Skin epidermis (tissue), 12 donors: Measurements from ENCODE around the gene GLO1.
"Not testable (repeated sequence)": the region's sequence is repeated elsewhere in the genome, so short reads cannot be mapped to it uniquely, and the experiment has no call there.

Experiments
- H3K27ac ChIP-seq, 21 experiments: fragments of 200-600 bp; sonication (generic) in 11 of 21; one replicate each; pipeline ENCODE4 v1.5.0; 2020; ENCODE audit warnings: mild to moderate bottlenecking in 3 of 21, inconsistent platforms in 2 of 21, moderate library complexity in 2 of 21
- H3K4me3 ChIP-seq, 7 experiments: fragments of 200-600 bp; sonication (generic) in 2 of 7; one replicate each; pipeline ENCODE4 v1.5.0; 2020; ENCODE audit warnings: inconsistent platforms in 2 of 7, mild to moderate bottlenecking in 2 of 7, moderate library complexity in 1 of 7

GLO1 gene

DNA sequence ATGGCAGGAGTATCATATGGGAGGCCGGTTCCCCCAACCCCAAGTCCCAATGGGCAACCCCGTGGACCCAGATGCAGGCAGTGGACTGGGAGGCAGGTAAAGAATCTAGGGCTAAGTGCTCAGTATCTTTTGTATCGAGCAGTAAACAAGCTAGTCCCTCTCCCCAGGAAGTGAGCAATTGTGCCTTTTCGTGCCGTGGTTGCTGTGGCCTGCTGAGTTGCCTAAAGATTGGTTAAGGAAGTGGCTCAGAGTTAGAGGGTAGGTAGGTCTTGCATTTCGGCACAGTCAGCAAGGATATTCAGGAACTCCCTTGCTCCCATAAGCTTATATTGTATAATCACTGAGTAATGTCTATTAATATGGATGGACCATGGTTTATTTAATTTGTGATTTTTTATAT lies 10.9 kb upstream of the GLO1 start:
- H3K4me3 ChIP-seq: no peak overlapping the region
- H3K27ac ChIP-seq: peak overlapping the region in 2 of 21 experiments; percentile 45 to 72

DNA sequence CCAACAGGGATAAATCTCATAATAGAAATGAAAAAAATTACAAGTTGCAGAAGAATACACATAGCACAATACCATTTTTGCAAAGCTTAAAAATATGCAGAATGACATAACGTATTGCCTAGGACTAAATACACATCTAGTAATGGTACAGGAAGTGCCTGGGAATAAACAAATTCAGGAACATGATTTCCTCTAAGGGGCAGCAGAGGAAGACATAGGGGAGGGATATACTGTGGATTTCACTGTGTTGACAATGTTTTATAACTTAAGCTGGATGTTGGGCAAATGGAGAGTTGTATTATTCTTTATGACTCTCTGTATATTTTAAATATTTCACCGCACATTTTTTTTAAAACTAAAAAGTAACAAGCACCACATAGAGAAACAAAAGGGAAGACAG lies 5.6 kb upstream of the GLO1 start:
- no peak overlapping the region for H3K4me3 ChIP-seq
- H3K27ac ChIP-seq: no peak overlapping the region

DNA sequence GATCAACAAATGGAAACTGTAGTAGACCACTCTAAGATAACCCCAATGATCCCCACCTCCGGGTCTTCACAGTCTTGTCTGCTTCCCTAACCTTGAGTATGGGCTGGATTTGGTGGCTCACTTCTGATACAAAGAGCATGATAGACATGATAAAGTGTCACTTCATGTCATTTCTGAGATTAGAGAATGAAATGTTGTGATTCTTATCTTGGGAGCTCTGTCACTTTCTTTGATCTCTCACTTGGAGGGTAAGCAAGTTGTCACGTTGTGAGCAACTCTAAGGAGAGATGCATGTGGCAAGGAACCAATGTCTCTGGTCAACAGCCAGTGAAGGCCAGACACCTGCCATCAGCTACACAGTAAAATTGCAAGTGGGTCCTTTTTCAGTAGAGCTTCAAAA lies 3.0 kb upstream of the GLO1 start:
- H3K27ac ChIP-seq: no peak overlapping the region
- H3K4me3 ChIP-seq: no peak overlapping the region

DNA sequence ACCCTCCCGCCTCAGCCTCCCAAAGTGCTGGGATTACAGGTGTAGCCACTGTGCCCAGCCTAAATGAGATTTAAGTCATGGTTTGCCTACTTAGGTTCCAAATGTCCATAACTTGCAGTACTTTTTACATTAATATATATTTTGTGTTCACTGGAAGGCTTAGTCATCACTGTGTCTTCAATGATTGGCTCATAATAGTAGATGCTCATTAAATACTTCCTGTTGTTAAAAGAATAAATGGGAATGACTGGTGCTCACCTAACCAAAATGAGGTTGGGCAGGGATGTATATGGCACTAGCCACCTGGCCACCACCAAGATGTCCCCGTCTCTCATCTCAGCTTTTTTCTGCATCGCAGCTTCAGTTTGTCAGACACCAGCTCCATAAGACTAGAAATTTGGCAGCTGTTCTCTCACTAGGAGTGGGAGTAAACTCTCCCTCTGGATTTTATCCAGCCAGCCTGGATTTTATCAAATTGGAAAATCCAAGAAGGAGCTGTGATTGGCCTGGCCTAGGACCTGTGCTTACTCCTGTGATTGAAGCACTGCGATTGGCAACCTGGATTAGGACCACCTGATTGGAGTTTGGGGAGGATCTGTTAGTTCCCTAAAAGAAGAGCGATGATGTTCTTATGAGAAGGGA lies 1.1 kb upstream of the GLO1 start:
- no peak overlapping the region for H3K4me3 ChIP-seq
- no peak overlapping the region for H3K27ac ChIP-seq

DNA sequence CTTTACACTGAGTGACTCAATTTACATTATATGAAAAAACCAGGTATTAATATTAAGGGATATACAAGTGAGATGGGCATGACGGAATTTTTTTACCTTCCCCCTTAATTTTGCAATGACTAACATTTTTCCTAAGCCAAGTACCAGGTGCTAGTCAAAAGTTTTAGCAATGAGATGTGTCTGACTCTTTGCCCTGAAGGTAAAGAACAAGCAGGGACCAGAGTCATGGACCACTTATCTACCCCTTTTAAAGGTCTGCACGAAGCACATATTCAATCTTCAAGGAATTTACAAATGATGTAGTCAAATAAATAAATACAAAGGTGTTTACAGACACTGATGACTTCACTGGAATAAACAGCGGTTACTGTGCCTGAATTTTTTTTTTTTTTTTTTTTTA lies 1.4 kb downstream of the GLO1 start:
- Histone ChIP-seq H3K27ac (no peak overlapping the region), H3K4me3 (peak overlapping the region in 1 of 7 experiments; percentile 57)

DNA sequence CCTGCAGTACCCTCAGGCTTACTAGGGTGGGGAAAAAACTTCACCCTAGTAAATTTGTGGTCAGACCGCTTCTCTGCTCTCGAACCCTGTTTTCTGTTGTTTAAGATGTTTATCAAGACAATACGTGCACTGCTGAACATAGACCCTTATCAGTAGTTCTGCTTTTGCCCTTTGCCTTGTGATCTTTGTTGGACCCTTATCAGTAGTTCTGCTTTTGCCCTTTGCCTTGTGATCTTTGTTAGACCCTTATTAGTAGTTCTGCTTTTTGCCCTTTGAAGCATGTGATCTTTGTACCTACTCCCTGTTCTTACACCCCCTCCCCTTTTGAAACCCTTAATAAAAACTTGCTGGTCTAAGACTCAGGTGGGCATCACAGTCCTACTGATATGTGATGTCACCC lies 3.2 kb downstream of the GLO1 start:
- H3K4me3 ChIP-seq, H3K27ac ChIP-seq: not testable (repeated sequence)

DNA sequence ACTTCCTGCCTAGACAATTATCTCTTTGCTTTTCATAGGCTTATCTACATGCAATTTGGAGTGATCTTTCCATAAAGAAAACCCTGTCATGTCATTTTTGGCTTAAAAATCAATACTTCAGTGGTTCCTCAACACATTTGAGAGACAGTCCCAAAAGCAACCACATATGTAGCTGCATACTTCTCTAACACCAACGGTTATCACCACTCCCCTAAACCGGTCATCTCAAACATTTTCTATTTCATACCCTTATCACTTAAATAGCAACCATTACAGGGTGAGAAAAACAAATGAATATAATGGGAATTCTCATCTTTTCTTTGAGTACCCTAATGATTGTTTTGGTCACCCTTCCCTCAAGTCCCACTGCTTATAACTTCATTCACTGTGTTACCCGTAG lies 5.1 kb downstream of the GLO1 start:
- H3K4me3 ChIP-seq: no peak overlapping the region
- H3K27ac ChIP-seq: no peak overlapping the region

DNA sequence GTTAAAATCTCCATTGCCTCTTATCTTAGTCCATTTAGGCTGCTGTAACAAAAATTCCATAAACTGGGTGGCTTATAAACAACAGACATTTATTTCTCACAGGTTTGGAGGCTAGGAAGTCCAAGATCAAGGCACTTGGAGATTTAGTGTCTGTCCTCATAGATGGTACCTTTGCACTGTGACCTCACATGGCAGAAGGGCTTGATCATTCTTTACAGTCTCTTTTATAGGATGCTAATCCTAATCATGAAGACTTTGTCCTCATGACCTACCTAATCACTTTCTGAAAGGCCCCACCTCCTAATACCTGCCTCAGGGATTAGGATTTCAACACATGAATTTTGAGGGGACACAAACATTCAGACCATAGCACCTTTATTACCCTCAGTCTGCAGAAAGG lies 6.6 kb downstream of the GLO1 start:
- no peak overlapping the region for H3K27ac ChIP-seq
- H3K4me3 ChIP-seq: no peak overlapping the region

DNA sequence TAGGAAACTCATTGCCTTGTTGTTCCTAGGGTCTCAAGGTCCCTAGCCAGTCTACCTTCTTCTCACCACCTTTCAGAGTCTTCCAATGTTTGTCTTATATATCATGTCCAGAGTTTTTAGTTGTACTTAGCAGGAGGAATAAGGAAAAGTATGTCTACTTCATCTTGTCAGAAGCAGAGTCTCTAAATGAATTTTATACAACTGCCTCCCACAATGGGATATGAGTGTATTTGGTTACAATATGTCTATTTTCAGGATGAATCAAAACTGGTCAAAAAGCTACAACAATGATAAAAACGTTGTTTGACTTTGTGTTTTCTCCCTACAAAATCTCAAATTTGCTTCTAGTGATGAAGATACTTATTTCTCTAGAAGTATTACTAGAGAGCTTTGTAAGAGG lies 7.0 kb downstream of the GLO1 start:
- Histone ChIP-seq H3K4me3 (no peak overlapping the region), H3K27ac (no peak overlapping the region)

DNA sequence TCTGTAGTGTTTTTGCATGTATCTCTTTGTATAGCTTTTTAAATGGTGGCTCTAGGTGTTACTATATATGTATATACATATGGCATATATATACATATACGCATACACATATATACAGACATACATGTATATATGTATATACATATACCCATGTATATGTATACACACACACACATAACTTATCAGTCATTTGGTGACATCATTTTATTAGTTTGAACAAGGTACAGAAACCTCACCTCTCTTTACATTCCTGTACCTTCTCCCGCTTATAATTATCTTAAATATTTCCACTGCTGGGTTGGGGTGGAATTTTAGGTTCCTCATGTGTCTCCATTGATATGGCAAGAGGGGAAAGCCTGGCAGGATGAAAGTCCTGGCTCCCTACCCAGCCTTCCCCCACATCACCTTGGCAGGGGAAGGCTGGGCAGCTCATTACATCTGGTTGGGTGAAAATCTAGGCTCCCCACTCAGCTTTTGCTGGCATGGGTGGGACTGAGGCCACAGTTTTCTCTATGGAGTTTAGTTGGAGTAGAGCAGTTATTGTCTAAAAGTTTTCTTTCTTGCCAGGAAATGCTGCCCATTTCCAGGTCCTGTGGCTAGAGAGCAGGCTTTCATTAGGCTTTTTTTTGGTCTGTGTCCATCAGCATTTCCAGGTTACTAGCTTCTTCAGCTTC lies 7.6 kb downstream of the GLO1 start:
- Histone ChIP-seq H3K27ac (no peak overlapping the region), H3K4me3 (no peak overlapping the region)

DNA sequence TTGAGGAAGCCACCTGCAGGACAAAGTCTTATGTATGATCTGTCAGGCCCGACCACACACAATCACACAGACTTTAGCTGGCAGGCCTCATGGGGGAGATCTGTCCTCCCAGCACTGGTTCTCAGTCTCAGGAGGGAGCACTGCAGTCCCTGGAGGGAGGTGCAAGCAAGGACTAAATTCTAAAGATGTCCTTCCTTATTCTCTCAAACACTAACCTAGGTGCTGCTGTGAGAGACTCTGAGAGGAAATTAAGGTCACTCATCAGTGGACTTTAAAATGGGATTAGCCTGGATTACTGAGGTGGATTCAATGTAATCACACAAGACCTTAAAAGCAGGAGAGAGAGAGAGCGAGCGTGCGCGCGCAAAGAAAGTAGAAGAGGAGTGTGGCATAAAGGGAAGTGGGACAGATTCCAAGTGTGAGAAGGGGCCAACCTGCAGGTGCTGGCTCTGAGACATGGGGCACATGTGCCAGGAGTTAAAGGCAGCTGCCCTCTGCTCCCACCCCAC lies 14.3 kb downstream of the GLO1 start:
- no peak overlapping the region for H3K27ac ChIP-seq
- no peak overlapping the region for H3K4me3 ChIP-seq

DNA sequence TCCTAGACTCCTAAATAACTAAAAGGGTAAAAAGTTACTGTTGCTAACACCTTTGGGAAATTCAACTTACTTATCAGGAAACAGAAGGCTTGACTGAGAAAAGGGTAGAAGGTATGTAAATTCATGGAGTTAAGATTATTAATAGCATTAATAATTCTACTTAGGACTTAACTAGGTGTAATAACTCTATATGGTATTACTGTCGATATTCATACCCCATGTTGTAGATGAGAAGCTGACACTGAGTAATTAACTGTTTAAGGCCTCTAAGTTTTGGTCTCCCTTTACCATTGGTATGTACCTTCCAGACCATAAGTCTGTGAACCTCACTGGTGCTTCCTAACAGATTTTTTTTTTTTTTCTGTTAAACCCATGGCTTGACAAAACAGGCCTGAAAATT lies 15.4 kb downstream of the GLO1 start:
- no peak overlapping the region for H3K27ac ChIP-seq
- H3K4me3 ChIP-seq: no peak overlapping the region

DNA sequence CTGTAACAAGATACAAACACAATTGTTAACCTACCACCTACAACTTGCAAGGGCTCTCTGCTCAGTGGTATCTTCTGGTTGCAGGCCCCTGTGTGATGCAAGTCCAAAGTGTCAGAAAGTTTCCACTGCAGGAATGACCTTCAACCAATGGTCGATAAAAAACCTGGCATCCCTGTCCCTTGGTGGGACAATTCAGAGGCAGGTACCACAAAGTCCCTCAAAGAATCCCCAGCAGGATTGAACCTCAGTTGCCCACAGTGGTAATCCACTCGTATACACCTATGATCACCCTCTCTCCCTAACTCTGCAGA lies 15.9 kb downstream of the GLO1 start:
- no peak overlapping the region for H3K27ac ChIP-seq
- no peak overlapping the region for H3K4me3 ChIP-seq

DNA sequence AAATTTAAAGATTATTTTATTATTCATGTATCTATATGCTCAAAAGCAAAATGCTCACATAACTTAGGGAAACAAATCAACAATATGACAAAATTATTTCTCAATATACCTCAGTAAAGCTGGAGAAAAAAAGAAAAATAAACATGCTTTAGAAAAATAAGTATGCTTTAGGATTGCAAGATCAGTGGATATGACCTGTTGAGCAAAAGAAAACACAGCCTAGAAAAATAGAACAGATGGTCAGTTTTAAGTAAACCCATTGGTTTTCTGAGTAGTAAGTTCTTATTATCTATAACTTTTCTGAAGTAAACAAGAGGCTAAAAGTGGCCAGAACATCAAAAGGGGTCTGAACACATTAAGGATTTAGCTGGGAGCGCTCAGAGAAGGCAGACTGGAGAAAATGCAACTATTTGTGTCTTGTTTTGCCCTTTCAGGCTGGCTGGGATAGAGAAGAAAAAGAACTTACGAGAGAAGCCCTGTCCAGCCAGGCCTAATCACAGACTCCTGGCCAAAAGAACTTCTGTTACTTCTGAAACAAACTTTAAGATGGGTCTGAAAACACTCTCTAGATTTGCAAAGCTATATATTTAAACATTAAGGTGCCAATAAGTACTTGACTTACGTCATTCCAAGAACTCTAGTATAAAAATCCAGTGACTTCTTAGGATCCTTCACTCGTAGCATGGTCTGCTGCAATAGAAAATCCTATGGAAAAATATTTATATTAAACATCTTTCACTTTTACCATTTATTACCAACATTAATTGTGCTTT lies 16.5 kb downstream of the GLO1 start:
- Histone ChIP-seq H3K4me3 (no peak overlapping the region), H3K27ac (no peak overlapping the region)

DNA sequence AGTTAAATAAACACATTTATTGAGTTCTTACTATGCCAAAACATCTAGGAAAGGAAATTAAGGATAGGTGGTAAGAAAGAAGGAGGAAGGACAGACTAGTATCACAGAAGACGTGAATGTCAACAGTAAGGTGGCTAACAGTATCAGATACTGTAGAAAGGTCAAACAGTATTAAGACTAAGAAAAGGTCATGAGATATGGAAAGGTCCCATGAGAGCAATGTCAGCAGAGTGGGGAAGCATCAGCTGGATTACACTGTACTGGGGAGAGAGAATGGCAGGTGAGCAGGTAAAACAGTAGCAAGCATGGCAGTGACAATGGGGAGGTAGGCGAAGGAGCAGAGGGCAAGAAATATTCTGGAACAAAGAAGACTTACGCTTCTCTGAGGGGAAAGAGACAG lies 18.0 kb downstream of the GLO1 start:
- H3K4me3 ChIP-seq: no peak overlapping the region
- no peak overlapping the region for H3K27ac ChIP-seq

DNA sequence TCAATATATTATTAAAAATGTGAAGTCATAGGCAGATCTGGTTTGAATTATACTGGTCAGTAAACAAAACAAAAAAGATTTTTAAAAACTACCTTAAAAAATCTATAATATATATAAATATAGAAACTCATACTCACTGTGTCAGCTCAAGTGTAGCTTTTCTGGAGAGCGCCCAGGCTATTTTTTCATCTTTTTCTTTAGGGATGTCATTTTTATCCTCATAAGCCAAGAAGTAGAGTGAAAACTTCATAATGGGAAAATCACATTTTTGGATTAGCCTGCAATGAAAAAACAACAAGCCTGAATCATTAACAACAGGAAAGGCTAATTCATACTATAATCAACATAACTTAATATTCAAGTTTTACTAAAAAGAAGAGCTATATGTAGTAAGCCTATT lies 18.7 kb downstream of the GLO1 start:
- no peak overlapping the region for H3K4me3 ChIP-seq
- H3K27ac ChIP-seq: no peak overlapping the region

DNA sequence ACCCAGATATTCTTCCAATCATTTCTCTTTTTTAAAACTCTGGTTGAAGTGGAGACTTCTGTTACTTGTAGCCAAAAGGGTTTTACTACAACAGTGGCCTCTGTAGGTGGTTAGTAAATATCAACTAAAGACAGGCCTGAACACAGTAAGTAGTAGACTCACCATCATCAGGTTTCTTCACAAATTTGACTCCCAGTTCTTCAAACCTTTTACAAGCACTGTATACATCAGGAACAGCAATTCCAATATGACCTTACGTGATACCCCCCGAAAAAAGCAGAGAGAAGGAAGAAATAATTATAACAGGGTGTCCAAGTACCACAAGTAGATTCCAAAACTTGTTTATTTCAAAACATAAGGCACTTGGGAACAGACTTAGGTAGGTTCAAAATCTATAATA lies 21.1 kb downstream of the GLO1 start:
- Histone ChIP-seq H3K27ac (no peak overlapping the region), H3K4me3 (no peak overlapping the region)

DNA sequence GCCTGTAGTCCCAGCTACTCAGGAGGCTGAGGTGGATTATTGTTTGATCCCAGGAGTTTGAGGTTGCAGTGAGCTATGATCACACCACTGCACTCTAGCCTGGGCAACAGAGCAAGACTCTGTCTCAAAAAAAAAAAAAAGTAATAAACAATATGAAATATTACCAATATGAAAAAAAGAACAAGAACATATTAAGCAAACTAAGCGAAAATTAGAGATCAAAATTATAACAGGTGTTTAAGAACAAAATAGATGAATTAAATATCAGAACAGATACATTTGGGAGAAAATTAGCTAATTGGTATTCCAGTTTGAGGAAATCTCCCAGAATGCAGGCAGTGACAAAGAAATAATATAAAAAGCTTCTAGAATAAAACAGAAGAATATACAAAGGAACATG lies 23.3 kb downstream of the GLO1 start:
- Histone ChIP-seq H3K4me3 (no peak overlapping the region), H3K27ac (no peak overlapping the region)

DNA sequence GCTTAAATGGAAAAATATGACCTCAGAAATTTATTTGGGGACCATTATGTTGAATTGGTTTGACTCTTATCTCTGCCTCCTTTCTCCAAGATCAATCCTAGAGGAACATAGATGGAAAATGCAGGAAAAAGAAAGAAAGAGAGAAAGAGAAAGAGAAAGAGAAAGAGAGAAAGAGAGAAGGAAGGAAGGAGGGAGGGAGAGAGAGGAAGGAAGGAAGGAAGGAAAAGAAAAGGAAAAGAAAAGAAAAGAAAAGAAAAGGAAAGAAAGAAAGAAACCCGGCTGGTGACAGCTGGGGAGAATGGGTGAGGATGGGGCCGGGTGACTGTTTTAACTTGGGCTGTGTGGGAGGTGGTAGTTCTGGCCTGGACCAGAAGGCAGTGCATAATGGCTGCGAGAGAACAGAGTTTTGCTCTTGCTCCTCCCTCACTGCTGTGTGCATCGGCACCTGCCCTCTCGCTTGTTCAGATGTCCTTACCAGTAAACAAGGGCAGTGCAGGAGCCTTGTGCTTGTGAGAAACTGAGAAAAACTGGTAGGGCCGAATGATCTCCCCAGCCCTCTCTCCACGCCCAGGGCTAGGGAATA lies 24.7 kb downstream of the GLO1 start:
- H3K4me3 ChIP-seq: no peak overlapping the region
- H3K27ac ChIP-seq: no peak overlapping the region

DNA sequence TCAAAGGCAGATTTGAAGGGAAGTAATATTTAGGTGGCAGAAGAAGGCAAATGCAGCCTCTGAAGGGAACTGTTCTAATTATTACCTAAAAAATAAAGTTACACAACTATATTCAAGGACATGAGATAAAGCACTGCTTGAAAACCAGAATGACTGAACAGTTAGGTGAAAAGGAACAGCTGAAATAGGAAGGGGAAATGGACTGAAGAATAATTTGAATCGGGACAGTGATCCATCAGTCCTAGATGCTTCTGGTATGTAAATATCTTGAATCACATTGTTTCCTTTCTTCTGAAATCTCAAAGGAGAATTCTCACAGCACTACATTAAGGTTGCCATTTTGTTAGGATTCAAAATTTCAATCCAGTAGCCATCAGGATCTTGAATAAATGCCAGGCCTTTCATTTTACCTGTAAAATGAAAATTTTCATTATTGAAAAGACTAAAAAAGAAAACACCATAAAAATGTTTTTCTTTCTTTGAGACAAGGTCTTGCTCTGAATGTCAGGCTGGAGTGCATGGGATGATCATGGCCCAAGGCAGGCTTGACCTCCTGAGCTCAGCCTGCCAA lies 25.9 kb downstream of the GLO1 start:
- Histone ChIP-seq H3K27ac (no peak overlapping the region), H3K4me3 (no peak overlapping the region)
